Fibroblast of skin of left quadriceps (primary cell): ENCODE results near the gene AKR7A2.

Source experiments
- DNase-seq, 2 experiments: peaks; one replicate each; pipeline ENCODE4 v3.0.0-alpha.2; 2013; ENCODE audit warnings: low read depth in 2 of 2

The AKR7A2 gene

GRCh38 chr1:19343617-19344350 is 31.8 kb upstream of the AKR7A2 start:
- no peak for DNase-seq

GRCh38 chr1:19342894-19343616 is 31.1 kb upstream of the AKR7A2 start:
- no peak for DNase-seq

DNA sequence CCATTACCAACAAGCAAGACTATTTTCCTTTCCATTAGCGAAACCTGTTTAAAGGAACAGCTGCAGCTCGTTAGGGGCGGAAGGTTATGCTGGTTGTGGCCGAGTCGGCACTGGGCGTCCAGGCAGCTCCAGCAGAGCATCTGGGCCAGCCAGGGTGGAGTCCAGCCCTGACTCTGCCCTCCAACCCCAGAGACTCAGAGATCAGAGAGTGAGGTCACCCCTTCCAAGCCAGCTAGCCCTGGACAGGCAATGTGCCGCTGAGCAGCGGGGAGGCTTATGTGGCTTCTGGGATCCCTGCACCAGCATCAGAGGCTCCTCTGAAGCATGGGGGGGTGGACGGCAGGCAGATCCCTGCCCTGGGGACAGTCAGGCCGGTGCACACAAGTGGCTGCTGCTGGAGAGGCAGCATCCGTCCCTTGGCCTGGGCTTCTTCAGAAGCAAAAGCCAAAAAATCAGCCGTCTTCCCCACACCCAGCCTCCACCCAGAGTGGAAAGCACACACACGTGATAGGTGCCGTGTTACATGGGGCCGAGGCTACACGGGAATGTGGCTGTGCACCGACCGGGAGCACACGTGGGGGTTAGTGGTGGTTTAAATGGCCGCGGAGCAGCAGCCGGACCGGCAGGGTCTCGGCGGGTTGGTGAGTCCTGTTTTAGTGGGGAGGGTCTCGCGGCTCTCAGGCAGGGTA is 30.3 kb upstream of the AKR7A2 start:
- DNase-seq: no peak

DNA sequence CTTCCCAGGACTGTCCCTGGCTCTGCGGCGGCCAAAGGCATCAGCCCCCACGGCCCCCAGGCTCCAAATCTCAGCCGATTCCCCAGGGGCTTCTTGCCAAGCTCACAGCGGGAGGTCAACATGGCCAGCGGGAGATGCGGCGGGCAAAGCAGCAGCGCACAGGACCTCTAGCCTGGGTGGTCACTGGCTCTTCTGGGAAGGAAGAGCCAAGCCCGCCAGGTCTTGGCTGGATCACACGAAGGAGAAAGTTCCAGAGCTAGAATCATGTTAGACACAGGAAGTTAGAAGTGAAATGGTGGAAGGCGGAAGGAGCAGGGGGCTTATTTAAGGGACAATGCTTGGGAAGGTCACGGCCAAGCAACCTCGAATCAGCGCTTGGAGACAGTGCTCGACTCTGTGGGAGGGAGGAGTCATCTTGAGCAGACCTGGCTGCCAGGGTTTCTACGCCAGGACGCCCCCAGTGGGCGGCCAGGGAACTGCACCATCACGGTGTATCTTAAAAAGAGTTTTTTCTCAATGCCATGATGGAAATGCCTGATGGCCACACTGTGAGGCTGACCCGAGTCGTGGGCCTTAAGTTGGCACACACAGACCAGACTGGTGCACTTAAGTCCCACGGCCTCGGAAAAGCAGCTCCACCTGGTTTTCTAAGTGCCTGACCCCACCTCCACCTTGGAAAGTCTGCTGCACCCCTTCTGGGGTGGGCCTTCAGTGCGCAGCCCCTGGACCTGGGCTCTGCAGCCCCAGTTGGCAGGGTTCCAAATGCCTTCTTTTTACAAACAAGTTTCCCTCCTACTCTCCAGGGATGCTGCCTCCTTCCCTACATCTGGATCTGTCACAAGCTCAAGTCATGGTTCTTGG is 29.5 kb upstream of the AKR7A2 start:
- peak; percentile 22 to 30 for DNase-seq

DNA sequence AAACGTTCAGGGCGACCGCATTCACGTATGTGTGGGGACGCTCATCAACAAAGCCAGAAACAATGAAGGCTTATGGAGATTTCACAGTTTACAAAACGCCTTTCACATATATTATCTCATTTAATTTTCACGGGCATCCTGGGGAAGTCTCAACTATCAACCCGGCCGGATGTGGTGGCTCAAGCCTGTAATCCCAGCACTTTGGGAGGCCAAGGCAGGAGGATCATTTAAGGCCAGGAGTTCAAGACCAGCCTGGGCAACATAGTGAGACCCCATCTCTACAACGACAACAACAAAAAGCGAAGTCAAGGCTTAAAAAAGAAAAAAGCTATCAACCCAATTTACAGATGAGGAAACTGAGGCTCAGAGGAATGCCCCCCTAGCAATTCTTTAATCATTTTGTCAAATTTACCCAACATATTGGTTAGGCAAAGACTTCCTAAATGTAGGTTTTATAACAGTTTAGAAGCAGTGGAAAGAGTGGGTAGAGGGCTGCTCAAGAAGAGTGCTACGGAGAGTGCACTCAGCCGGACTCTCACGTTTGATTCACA is 28.5 kb upstream of the AKR7A2 start:
- no peak for DNase-seq

DNA sequence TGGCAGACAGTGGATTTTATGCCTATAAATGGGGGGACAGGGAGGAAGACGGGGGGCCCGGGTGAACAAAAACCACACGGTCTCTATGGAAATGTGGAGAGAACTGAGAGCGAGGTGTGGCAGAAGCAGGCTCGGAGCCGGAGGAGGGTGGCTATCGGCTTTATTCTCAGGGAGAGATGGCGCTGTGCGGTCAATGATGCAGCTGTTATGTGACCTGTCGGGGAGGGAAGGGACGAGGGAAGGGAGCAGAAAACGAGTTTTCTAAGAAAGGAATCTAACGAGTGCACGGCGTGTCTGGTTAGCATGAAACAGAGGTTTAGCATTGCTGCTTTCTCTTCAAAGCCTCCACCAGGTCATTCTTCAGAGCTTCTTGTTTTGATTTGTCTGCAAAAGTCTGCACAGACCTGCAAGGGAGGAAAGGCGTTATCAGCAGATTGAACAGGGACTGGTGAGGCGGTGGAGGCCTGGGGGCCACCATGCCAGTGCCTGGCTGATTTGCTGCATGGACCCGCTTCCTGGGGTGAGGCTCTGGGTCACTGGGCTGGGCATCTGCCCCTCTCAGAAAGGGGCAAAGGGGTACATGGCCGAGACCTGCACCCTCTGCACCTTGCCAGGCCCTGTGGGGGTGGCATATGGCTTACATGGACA is 27.4 kb upstream of the AKR7A2 start:
- DNase-seq: no peak

DNA sequence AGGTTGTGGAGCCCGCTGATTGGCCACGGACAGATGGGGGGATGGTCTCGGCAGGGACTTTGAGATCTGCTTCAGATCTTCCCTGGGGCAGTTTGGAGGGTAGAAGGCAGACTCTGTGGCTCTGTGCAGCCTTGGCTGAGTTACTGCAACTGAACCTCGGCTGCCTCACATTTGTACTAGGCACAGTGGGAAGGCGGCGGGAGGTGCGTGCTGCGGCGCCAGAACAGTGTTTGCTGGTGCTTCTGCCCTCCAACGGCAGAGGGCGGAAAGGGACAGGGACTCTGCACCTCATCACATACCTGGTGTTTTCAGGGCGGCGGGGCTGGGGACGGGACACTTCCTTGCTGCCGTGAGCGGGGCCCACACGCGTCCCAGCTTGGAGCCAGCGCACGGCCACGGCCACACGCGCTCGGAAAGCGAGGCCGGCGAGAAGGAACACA is 26.4 kb upstream of the AKR7A2 start:
- DNase-seq: peak; percentile 8 to 15

DNA sequence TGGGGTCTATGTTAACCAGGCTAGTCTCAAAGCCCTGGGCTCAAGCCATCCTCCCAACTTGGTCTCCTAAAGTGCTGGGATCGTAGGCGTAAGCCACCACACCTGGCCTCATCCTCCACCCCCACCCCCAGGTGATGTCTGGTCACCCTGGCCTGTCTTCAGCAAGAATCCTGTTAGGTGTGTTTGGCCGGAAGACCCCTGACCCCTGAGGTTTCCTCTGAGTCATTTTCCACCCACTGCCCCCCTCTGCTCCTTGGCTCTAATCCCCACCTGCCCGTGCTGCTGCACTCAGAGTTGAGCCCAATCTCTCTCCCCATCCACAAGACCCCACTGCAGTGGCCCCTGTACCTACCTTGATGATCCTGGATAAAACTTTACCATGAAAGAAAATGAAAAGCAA is 25.3 kb upstream of the AKR7A2 start:
- DNase-seq: no peak

- no peak for DNase-seq
Observed at GRCh38 chr1:19336543-19336942, 24.6 kb upstream of the AKR7A2 start.

DNA sequence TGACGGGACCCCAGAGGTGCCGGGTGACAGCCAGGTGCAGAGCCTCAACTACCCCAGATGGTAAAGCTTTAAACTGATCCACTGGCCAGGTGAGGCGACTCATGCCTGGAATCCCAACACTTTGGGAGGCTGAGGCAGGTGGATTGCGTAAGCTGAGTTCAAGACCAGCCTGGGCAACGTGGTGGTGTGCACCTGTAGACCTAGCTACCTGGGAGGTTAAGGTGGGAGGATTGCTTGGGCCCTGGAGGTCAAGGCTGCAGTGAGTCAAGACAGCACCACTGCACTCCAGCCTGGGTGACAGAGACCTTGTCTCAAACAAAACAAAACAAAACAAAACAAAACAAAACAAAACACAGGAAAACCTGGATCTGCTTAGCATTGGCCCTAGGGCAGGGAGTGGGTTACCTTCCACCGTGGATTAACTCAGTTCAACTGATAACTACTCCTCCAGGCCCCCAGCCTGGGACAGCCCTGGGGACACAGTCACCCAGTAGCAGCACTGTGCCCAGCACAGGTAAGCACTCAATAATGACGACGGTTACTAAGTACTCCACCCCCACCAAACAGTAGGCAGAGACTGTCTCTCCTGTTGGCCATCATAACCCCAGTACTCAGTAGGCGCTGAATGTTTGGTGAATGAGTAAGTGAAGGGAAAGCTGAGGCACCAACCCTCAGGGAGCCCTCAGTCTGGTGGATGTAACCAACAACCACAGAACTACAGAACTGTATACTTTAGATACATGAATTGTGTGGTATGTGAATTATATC is 21.8 kb upstream of the AKR7A2 start:
- DNase-seq: no peak

DNA sequence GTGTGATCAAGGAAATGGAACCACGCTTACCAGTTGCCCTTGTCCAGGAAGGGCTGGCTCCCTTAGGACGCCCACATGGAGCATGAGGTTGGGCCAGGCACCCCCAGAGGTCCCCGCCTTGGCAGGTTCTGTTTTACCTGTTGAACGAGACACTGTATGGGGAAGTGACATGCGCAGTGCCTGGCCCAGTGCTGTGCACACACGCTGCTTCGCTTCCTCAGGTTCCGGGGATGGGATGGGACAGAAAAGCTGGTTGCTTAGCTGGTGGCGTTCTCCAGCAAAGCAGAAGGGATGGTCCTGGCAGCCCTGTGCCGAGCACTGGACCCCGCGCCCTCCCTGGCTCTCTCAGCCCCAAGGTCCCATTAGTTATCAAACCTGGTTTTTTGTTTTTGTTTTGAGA is 20.9 kb upstream of the AKR7A2 start:
- DNase-seq: no peak

GRCh38 chr1:19331262-19331878 is 19.4 kb upstream of the AKR7A2 start:
- DNase-seq: no peak

GRCh38 chr1:19330449-19331135 is 18.6 kb upstream of the AKR7A2 start:
- no peak for DNase-seq

GRCh38 chr1:19329611-19330010 is 17.7 kb upstream of the AKR7A2 start:
- no peak for DNase-seq

DNA sequence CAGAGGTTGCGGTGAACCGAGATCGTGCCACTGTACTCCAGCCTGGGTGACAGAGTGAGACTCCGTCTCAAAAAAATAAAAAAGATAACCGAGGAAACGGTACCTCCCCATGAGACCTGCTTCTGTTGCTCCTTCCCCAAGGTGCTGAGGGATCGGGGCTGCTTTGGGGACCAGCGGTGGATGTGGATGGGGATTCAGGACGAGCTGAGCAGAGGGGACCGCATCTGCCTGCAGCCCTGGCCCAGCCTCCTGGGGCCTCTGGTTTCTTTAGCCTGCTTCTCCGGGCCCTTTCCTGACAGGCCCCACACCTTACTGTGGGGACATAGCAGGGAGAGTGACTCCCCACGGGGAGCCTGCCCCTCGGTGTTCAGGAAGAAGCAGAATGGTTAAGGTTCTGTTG is 17.2 kb upstream of the AKR7A2 start:
- no peak for DNase-seq

DNA sequence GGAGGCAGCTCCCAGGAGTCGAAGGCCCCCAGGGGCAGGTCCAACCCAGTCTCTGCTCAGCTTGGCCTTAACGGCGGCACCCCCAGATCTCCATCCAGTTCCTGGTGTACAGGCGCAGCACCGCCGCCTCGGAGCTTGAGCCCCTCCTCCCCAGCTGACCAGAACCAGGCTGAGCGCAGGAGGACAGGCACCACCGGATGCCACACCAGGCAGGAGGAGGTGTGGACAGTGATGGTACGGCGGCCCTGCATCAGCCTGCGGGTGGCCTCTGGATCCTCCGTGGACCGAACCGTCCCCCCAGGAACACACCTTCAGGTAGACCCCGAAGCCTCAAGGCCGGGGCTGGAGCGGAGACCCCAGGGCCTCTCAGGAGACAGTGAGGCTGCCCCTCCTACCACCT is 16.5 kb upstream of the AKR7A2 start:
- DNase-seq: no peak

DNA sequence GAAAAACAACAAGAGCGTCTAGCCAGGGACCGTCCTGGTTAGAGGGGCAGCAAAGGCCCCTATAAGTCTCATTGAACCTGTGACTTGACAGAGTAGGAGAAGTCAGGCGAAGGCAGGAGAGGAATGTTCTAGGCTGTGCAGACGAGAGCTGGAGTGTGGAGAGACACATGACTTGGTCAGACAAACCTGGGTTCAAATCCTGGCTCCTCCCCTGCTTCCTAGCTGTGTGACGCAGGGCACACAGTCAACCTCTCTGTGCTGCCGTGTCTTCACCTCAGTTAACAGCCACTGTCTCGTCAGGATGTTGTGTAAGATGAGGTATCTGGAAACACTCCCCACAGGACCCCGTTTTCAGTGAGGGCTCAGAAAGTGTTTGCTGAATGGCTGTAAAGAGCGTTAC is 15.8 kb upstream of the AKR7A2 start:
- DNase-seq: no peak

GRCh38 chr1:19327301-19327700 is 15.4 kb upstream of the AKR7A2 start:
- DNase-seq: no peak

DNA sequence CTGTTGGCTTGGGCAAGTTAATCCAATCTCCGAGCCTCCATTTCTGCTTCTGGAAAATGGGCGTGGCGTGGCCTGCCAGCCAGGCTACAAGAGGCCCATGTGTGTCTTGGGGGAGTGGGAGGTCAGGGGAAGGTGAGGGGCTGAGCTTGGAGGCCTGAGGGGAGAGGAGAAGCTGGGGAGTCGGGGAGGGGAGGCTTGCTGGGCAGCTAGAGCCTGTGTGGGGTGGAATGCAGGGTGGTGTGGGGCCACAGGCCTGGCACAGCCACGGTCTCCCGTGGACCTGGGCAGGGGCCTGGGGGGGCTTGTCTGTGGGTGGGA is 14.8 kb upstream of the AKR7A2 start:
- DNase-seq: no peak
